H1 (cell line): ENCODE data around the gene GOSR1. TPM values are rescaled to one million over a fixed set of nuclear protein-coding genes. Genes with fewer than 3 reads are reported as not detected.
"Not testable (repeated sequence)": the region's sequence is repeated elsewhere in the genome, so short reads cannot be mapped to it uniquely, and the experiment has no call there.

ENCODE experiments used
- CTCF ChIA-PET: fragments of 300-600 bp; sonication (Branson Sonifier 250); formaldehyde crosslinking; loops from one replicate; lab custom pipeline; 2021; ENCODE audit not compliant: partially characterized antibody; lab: Charles Lee
- POLR2A ChIA-PET: fragments of 300-600 bp; sonication (Branson Sonifier 250); formaldehyde crosslinking; loops from one replicate; lab custom pipeline; 2021; ENCODE audit warnings: inconsistent platforms; ENCODE audit not compliant: partially characterized antibody; lab: Charles Lee
- DNase-seq, 2 experiments: peaks; one replicate each; pipeline versions ENCODE4 v3.0.0 to v3.0.0-alpha.2; 2010 to 2022; ENCODE audit warnings: low spot score in 2 of 2, low read depth in 1 of 2, mixed read lengths in 1 of 2
- FAIRE-seq: peaks from 2 replicates; lab custom pipeline; 2011; peaks lifted over from hg19 to GRCh38; lab: Jason Lieb, UNC
- H2AFZ ChIP-seq: 2 replicates; pipeline ENCODE4 v1.8.1; 2012; ENCODE audit warnings: low read length, inconsistent platforms
- H2AK5ac ChIP-seq: 2 replicates; pipeline ENCODE4 v1.6.1; 2013; ENCODE audit warnings: low read depth, low read length
- H2BK120ac ChIP-seq: replicated peaks from 2 replicates; pipeline ENCODE3; 2013; ENCODE audit warnings: low read depth, low read length, inconsistent platforms
- H2BK12ac ChIP-seq: 2 replicates; pipeline ENCODE4 v1.6.1; 2013; ENCODE audit warnings: low read depth, low read length
- H2BK15ac ChIP-seq: 2 replicates; pipeline ENCODE4 v1.6.1; 2013; ENCODE audit warnings: low read length
- H2BK20ac ChIP-seq: 2 replicates; pipeline ENCODE4 v1.6.1; 2013; ENCODE audit warnings: low read length
- H2BK5ac ChIP-seq: 2 replicates; pipeline ENCODE4 v1.6.1; 2013; ENCODE audit warnings: low read depth, low read length
- H3K14ac ChIP-seq: 2 replicates; pipeline ENCODE4 v1.6.1; 2013; ENCODE audit warnings: inconsistent platforms; ENCODE audit not compliant: insufficient read length
- H3K18ac ChIP-seq: 2 replicates; pipeline ENCODE4 v1.6.1; 2013; ENCODE audit warnings: low read length; ENCODE audit errors: extremely low read depth
- H3K23ac ChIP-seq: 2 replicates; pipeline ENCODE4 v1.6.1; 2013; ENCODE audit warnings: inconsistent platforms; ENCODE audit not compliant: insufficient read length
- H3K23me2 ChIP-seq: 2 replicates; pipeline ENCODE4 v1.6.1; 2013; ENCODE audit warnings: low read depth, low read length
- H3K27ac ChIP-seq: 2 replicates; pipeline ENCODE4 v1.6.1; 2011; ENCODE audit warnings: low read depth, low read length, inconsistent platforms
- H3K27me3 ChIP-seq, 4 experiments: replicated peaks in 1 of 4; 1 replicate in 1 of 4; 2 replicates in 3 of 4; pipeline versions ENCODE4 v1.6.1 to v1.8.1; 2011 to 2013; ENCODE audit warnings: low read length in 3 of 4, mild to moderate bottlenecking in 3 of 4, inconsistent platforms in 2 of 4, mixed read lengths in 2 of 4, moderate library complexity in 1 of 4; ENCODE audit not compliant: control insufficient read depth in 3 of 4, insufficient read depth in 3 of 4; ENCODE audit errors: extremely low read depth in 1 of 4
- H3K36me3 ChIP-seq, 4 experiments: 2 replicates each; pipeline versions ENCODE4 v1.6.1 to v1.8.1; 2011 to 2013; ENCODE audit warnings: mild to moderate bottlenecking in 4 of 4, low read length in 3 of 4, moderate library complexity in 2 of 4, control low read depth in 1 of 4, inconsistent platforms in 1 of 4; ENCODE audit not compliant: insufficient read depth in 4 of 4, control insufficient read depth in 2 of 4
- H3K4ac ChIP-seq: replicated peaks from 2 replicates; pipeline ENCODE3; 2013; ENCODE audit warnings: low read length, low read depth, mixed read lengths, inconsistent platforms; ENCODE audit not compliant: insufficient read length
- H3K4me1 ChIP-seq, 4 experiments: replicated peaks in 1 of 4; 1 replicate in 1 of 4; 2 replicates in 3 of 4; pipeline versions ENCODE4 v1.6.1 to v1.8.1; 2011 to 2013; ENCODE audit warnings: low read length in 3 of 4, inconsistent platforms in 2 of 4, mixed read lengths in 1 of 4; ENCODE audit not compliant: insufficient read depth in 4 of 4, control insufficient read depth in 3 of 4
- H3K4me2 ChIP-seq, 2 experiments: 2 replicates each; pipeline versions ENCODE4 v1.6.1 to v1.8.1; 2011 to 2013; ENCODE audit warnings: low read depth in 2 of 2, low read length in 2 of 2, control low read depth in 1 of 2, inconsistent platforms in 1 of 2, mild to moderate bottlenecking in 1 of 2; ENCODE audit not compliant: insufficient read depth in 1 of 2
- H3K4me3 ChIP-seq, 4 experiments: fragments of 200-600, 300-600 bp in 1 of 4; sonication (generic), shearing (Covaris generic), sonication (Bioruptor Twin) in 1 of 4; 2 replicates each; pipeline versions ENCODE4 v1.5.1 to v1.8.1; 2011 to 2016; ENCODE audit warnings: low read length in 4 of 4, low read depth in 3 of 4, control low read depth in 2 of 4, inconsistent platforms in 2 of 4, mild to moderate bottlenecking in 2 of 4, mixed read lengths in 1 of 4, moderate library complexity in 1 of 4; ENCODE audit not compliant: insufficient read depth in 2 of 4; ENCODE audit errors: extremely low read depth in 1 of 4
- H3K56ac ChIP-seq: replicated peaks from 2 replicates; pipeline ENCODE3; 2013; ENCODE audit warnings: low read depth, mild to moderate bottlenecking, mixed read lengths, low read length, inconsistent platforms; ENCODE audit not compliant: insufficient read length
- H3K79me1 ChIP-seq: 2 replicates; pipeline ENCODE4 v1.6.1; 2013; ENCODE audit warnings: low read depth, low read length, control low read depth
- H3K79me2 ChIP-seq, 2 experiments: 2 replicates each; pipeline versions ENCODE4 v1.6.1 to v1.8.1; 2012 to 2013; ENCODE audit warnings: low read length in 2 of 2, mild to moderate bottlenecking in 2 of 2, inconsistent platforms in 1 of 2; ENCODE audit not compliant: insufficient read depth in 2 of 2, control insufficient read depth in 1 of 2
- H3K9ac ChIP-seq, 4 experiments: replicated peaks in 1 of 4; 1 replicate in 1 of 4; 2 replicates in 3 of 4; pipeline versions ENCODE4 v1.6.1 to v1.8.1; 2011 to 2013; ENCODE audit warnings: low read depth in 3 of 4, low read length in 3 of 4, control low read depth in 2 of 4, mild to moderate bottlenecking in 2 of 4, moderate library complexity in 2 of 4, inconsistent platforms in 1 of 4; ENCODE audit errors: extremely low read depth in 1 of 4
- H3K9me3 ChIP-seq, 2 experiments: 2 replicates each; pipeline versions ENCODE4 v1.6.1 to v1.8.1; 2012 to 2013; ENCODE audit warnings: mild to moderate bottlenecking in 2 of 2, moderate library complexity in 2 of 2, control low read depth in 1 of 2, inconsistent platforms in 1 of 2, low read depth in 1 of 2, low read length in 1 of 2, mixed read lengths in 1 of 2; ENCODE audit not compliant: insufficient read depth in 2 of 2
- H4K20me1 ChIP-seq, 2 experiments: replicated peaks in 1 of 2; 2 replicates each; pipeline versions ENCODE3 to v1.8.1; 2011 to 2013; ENCODE audit warnings: inconsistent platforms in 2 of 2, low read length in 2 of 2, mild to moderate bottlenecking in 1 of 2; ENCODE audit not compliant: insufficient read depth in 2 of 2, control insufficient read depth in 1 of 2
- H4K5ac ChIP-seq: 2 replicates; pipeline ENCODE4 v1.6.1; 2013; ENCODE audit warnings: low read length, low read depth, mixed read lengths, inconsistent platforms; ENCODE audit not compliant: insufficient read length
- H4K8ac ChIP-seq: 2 replicates; pipeline ENCODE4 v1.8.0; 2013; ENCODE audit warnings: mild to moderate bottlenecking, moderate library complexity, low read length, inconsistent platforms; ENCODE audit not compliant: insufficient read depth; ENCODE audit errors: extremely low read depth
- H4K91ac ChIP-seq: replicated peaks from 2 replicates; pipeline ENCODE3; 2013; ENCODE audit warnings: low read length, mixed read lengths, inconsistent platforms; ENCODE audit not compliant: insufficient read length
- MAFK ChIP-seq: IDR thresholded peaks from 2 replicates; pipeline ENCODE4 v1.6.1; 2012; ENCODE audit warnings: low read depth, mild to moderate bottlenecking, improper control_type of control experiment, low read length
- WGBS, 2 experiments: shearing (Covaris generic) in 1 of 2; methylation state at CpG; one replicate each; pipeline versions ENCODE4 v1.1.6 to v1.1.7; 2013 to 2015; ENCODE audit warnings: low lambda C conversion rate in 2 of 2, mixed read lengths in 2 of 2, inconsistent platforms in 1 of 2, low coverage in 1 of 2, missing lambda C conversion rate in 1 of 2; ENCODE audit not compliant: insufficient replicate concordance in 2 of 2, insufficient coverage in 1 of 2, insufficient read length in 1 of 2; ENCODE audit errors: extremely low coverage in 1 of 2, missing lambda C conversion rate in 1 of 2; 5-methylcytosine and 5-hydroxymethylcytosine counted together
- polyA plus RNA-seq, 7 experiments: library from polyadenylated mRNA; depleted of rRNA in 3 of 7; stranded (reverse) in 5 of 7; unstranded in 2 of 7; fragments of >200 nt in 5 of 7; fragments of 200-250 nt in 2 of 7; gene quantifications; 1 replicate in 5 of 7; 2 replicates in 1 of 7; 4 replicates in 1 of 7; pipeline versions ENCODE4 v1.2.1 to v1.2.3, GENCODE V29; 2011 to 2013; ENCODE audit warnings: missing spikeins in 2 of 7, mixed read lengths in 2 of 7
- total RNA-seq: library from RNA; stranded (reverse); fragmentation: NEBNext Ultra II Directional; extraction: Animal tissue kit (Norgen Biotek cat#: 25700); gene quantifications from 2 replicates; pipeline ENCODE4 v1.2.1, GENCODE V29; 2021

GOSR1 gene
- total and polyA plus RNA-seq, 2 of the 8 experiments (the other 6 are each of a cell fraction or from before 2014, with no cell fraction given): 9.2 to 43.3 TPM

GRCh38 chr17:30458797-30459413 is 18.3 kb upstream of the GOSR1 start:
- H2BK12ac ChIP-seq, H2BK20ac ChIP-seq, H3K14ac ChIP-seq, H3K27me3 ChIP-seq, POLR2A ChIA-PET, H4K91ac ChIP-seq, H3K79me2 ChIP-seq, H2AFZ ChIP-seq, H3K4me1 ChIP-seq, H3K27ac ChIP-seq, H2BK15ac ChIP-seq, H3K23me2 ChIP-seq, H3K4ac ChIP-seq, CTCF ChIA-PET, H3K9ac ChIP-seq, H3K4me2 ChIP-seq, H3K56ac ChIP-seq, H3K18ac ChIP-seq, H4K20me1 ChIP-seq, H3K9me3 ChIP-seq, H4K5ac ChIP-seq, DNase-seq, H2BK5ac ChIP-seq, H3K23ac ChIP-seq, FAIRE-seq, H3K79me1 ChIP-seq, H2AK5ac ChIP-seq, H4K8ac ChIP-seq: not testable (repeated sequence)
- H3K36me3 ChIP-seq: peaks cover 3 to 26% (median 11%) of the 10 kb centered on the region in 4 experiments; a peak in 5 of 8 replicates
- WGBS, 2 experiments: 88% methylated on average over 5 of the region's 5 CpGs; no CpG with 5 or more reads in 1 of the 2 experiments
- peak; percentile 45; the same call in 1 of the 2 replicates for TF ChIP-seq MAFK
- TF ChIP-seq, all 59 proteins: peak for 1; not testable (repeated sequence) for 58
- H3K4me3 ChIP-seq, H2BK120ac ChIP-seq: not testable (repeated sequence)
